Measurements from ENCODE around the gene PLCH1. TPM values are rescaled to one million over a fixed set of nuclear protein-coding genes. Genes with fewer than 3 reads are reported as not detected.
A peak's percentile ranks its signal among the peaks of the same experiment; 100 is the strongest.

The PLCH1 gene
- total RNA-seq, 2 experiments from 2014 or later, result 0.21 to 0.27 TPM

DNA sequence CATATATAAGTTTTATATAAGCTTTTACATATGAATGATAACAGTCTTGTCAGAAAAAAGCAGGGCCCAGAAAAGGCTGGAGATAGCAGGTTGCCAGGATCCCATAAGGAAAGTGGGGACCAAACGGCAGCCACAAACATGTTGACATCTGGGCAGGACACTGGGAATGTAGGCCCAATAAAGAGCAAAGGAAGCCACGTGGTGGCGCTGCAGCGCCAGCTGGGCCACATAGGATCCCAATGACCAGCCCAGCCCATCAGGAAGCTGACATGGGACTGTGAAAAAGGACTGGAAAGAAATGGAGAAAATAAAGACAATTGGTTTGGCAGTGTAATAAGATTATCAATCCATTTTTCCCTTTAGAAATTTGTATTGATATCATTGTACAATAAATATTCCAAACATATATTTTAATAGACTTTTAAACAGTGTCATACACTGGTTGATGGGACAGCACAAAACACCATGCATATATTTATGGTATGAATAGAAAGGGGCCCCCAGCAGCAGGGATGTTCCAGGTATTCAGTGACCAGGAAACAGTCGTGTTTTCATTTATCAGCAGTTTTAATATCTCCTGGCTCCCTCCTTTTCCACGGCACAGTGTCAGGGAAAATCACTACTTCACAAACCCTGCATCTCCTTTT is 362.4 kb downstream of the PLCH1 start:
- H3K4me1 Mint-ChIP-seq (ENCODE audit: low read depth), result no peaks in the 10 kb centered on the region
- H3K9me3 Mint-ChIP-seq, result no peaks in the 10 kb centered on the region
- H3K36me3 Mint-ChIP-seq (ENCODE audit: low read depth), result no peaks in the 10 kb centered on the region
- CTCF ChIA-PET, result interaction anchor here (0.8 to 1.7 kb wide), 2 partner anchors 315 to 319 kb away, joined by 5 to 8 read pairs; no protein-coding TSS in a partner anchor
- H3K4me3 Mint-ChIP-seq, result no peak overlapping the region
- H3K27ac Mint-ChIP-seq, result no peak overlapping the region
- DNase-seq, result peak; percentile 19
- intact Hi-C loops (cut with micrococcal nuclease), result loop anchor here (1.0 kb wide), 1 partner anchor 320 kb away; no protein-coding TSS in a partner anchor
- H3K27me3 Mint-ChIP-seq (ENCODE audit: low read depth), result peaks cover 7% of the 10 kb centered on the region

DNA sequence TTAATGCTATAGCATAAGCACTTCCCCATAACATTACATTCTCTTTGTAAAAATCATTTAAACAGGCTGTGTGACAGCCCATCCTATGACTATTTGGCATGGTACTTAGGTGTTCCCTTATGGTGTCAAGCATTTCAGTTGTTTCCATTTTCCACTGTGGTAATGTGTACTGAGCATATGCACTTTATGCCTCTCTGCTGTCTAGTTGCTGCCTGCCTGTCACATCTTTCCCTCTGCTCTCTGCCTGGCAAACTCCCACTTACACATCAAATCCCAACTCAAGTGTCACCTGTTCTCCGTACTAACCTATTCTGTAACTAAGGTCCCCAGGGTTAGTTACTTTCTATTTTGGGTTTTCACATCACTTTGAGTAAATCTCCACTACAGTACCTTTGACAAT is 367.0 kb downstream of the PLCH1 start:
- H3K27me3 Mint-ChIP-seq (ENCODE audit: low read depth), result peaks cover 2% of the 10 kb centered on the region
- CTCF ChIA-PET, result no interaction called here
- H3K27ac Mint-ChIP-seq, result no peak overlapping the region
- no peak overlapping the region for H3K4me3 Mint-ChIP-seq
- H3K36me3 Mint-ChIP-seq (ENCODE audit: low read depth), result no peaks in the 10 kb centered on the region
- no peak for DNase-seq
- no peaks in the 10 kb centered on the region for H3K9me3 Mint-ChIP-seq
- intact Hi-C loops (cut with micrococcal nuclease), result no loop called here
- H3K4me1 Mint-ChIP-seq (ENCODE audit: low read depth), result no peaks in the 10 kb centered on the region

DNA sequence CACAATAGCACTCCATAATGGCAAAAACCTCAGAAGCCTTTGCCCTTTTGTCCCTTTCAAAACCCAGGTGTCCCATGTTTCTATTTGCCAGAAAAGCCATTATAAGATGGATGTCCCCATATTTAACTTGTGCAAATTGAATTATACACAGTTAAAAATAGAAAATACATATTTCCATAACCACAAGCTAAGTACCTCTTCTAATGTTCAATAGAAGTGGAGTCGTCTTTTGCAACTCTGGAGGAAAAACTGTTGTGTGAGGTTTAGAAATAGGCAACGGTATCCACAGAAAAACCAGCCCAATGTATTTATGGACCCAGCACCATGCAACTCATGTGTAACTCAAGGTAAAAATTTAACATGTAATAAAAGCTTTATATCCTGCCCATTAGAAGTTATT is 367.8 kb downstream of the PLCH1 start:
- H3K9me3 Mint-ChIP-seq, result no peaks in the 10 kb centered on the region
- H3K27me3 Mint-ChIP-seq (ENCODE audit: low read depth), result peaks cover 2% of the 10 kb centered on the region
- no peaks in the 10 kb centered on the region for H3K36me3 Mint-ChIP-seq (ENCODE audit: low read depth)
- no peaks in the 10 kb centered on the region for H3K4me1 Mint-ChIP-seq (ENCODE audit: low read depth)
- intact Hi-C loops (cut with micrococcal nuclease), result no loop called here
- CTCF ChIA-PET, result no interaction called here
- DNase-seq, result no peak
- no peak overlapping the region for H3K27ac Mint-ChIP-seq
- H3K4me3 Mint-ChIP-seq, result no peak overlapping the region

DNA sequence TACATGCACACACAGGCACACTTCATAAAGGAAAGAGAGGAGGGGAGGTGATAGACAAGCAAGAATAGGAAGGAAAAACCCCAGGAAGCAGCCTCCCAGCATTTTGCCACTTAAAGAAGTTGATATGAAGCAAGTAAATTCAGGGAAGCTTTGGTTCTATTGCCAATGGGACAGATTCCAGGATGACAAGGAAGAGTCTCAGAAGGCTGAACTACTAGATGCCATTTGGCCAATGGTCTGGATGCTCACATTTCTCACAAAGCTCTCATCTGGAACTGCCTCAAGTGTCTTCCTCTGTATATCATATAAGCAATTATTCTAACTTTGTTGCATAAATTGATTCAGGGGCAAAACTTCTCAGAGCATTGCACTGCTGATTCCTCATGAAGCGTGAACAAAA is 372.6 kb downstream of the PLCH1 start:
- DNase-seq, result no peak
- H3K36me3 Mint-ChIP-seq (ENCODE audit: low read depth), result no peaks in the 10 kb centered on the region
- intact Hi-C loops (cut with micrococcal nuclease), result no loop called here
- H3K4me1 Mint-ChIP-seq (ENCODE audit: low read depth), result no peaks in the 10 kb centered on the region
- CTCF ChIA-PET, result no interaction called here
- no peaks in the 10 kb centered on the region for H3K27me3 Mint-ChIP-seq (ENCODE audit: low read depth)
- H3K4me3 Mint-ChIP-seq, result no peak overlapping the region
- no peaks in the 10 kb centered on the region for H3K9me3 Mint-ChIP-seq
- no peak overlapping the region for H3K27ac Mint-ChIP-seq

DNA sequence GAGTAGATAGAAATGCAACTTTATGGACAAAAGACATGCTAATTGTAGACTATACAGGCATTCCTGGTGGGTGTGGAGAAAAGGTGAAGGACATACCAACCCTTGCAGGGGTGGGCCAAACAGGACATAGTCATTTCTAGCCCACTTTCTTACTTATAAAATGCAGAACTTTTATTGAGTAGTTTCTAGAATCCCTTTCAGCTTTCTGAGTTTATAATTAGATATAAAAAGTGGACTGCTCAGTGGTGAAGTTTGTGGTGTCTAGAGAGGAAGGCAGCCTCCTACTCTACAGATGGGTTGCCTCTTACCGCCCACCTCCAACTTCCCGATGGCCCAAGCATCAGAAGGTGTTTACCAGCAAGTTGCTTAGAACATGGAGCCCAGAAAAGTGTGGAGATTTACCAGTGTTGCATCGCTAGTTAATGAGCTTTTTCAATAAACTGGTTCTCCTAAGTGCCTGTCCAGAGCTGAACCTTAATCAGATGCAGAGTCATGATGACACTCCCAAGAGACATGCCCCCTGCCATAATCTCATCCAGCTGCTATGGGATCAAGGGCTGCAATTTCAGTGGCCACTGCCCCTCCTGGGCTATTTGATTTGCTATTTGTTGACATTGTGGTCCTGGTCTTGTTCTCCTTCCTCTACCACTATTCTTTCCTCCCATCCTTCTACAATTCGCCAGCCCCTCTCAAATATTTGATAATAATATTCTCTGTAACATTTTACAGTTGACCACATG is 373.9 kb downstream of the PLCH1 start:
- no peak overlapping the region for H3K4me3 Mint-ChIP-seq
- intact Hi-C loops (cut with micrococcal nuclease), result no loop called here
- no peak for DNase-seq
- no peaks in the 10 kb centered on the region for H3K36me3 Mint-ChIP-seq (ENCODE audit: low read depth)
- H3K9me3 Mint-ChIP-seq, result no peaks in the 10 kb centered on the region
- H3K4me1 Mint-ChIP-seq (ENCODE audit: low read depth), result no peaks in the 10 kb centered on the region
- CTCF ChIA-PET, result no interaction called here
- H3K27me3 Mint-ChIP-seq (ENCODE audit: low read depth), result no peaks in the 10 kb centered on the region
- no peak overlapping the region for H3K27ac Mint-ChIP-seq

DNA sequence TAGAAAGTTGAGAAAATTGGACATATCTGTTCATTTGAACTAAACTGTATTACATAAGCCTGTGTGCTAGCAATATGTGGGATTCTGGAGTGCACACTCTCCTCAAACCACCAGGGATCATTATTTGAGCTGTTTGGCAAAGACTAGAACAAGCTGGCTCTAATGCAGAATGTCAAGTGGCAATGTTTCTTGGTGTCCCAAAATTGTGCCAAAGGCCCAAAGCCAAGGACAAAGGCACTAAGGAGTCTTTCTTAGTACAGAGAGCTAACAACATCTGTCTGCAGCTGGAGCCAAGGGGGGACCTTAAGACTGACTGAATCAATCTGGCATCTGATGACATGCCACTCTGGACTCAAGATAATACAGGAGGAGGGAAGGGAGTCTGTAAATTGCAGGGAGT is 374.7 kb downstream of the PLCH1 start:
- H3K27ac Mint-ChIP-seq, result no peak overlapping the region
- CTCF ChIA-PET, result no interaction called here
- H3K36me3 Mint-ChIP-seq (ENCODE audit: low read depth), result no peaks in the 10 kb centered on the region
- no peak overlapping the region for H3K4me3 Mint-ChIP-seq
- H3K9me3 Mint-ChIP-seq, result peaks cover 3% of the 10 kb centered on the region
- no peak for DNase-seq
- intact Hi-C loops (cut with micrococcal nuclease), result no loop called here
- H3K27me3 Mint-ChIP-seq (ENCODE audit: low read depth), result no peaks in the 10 kb centered on the region
- H3K4me1 Mint-ChIP-seq (ENCODE audit: low read depth), result no peaks in the 10 kb centered on the region

DNA sequence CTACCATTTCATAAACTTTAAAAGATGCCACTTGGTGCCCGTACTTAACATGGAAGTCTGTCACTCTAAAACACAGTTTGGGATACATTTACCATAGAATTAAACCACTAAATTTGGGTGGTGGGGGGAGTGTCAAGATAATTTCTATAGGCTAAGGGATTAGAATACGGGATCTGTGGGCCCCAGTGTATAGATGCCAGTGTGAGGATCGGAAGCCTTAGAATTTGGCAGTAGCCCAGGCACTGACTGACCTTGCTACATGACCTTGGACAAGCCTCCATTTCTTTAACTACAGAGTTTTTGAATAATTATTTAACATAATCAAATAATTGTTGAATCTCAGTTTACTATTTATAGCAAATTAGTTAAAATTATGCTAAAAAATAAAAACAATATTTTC is 375.1 kb downstream of the PLCH1 start:
- Mint-ChIP-seq H3K4me3 (no peak overlapping the region), H3K9me3 (peaks cover 7% of the 10 kb centered on the region), H3K4me1 (ENCODE audit: low read depth) (no peaks in the 10 kb centered on the region), H3K36me3 (ENCODE audit: low read depth) (no peaks in the 10 kb centered on the region), H3K27me3 (ENCODE audit: low read depth) (no peaks in the 10 kb centered on the region), H3K27ac (no peak overlapping the region)
- intact Hi-C loops (cut with micrococcal nuclease), result no loop called here
- no peak for DNase-seq
- CTCF ChIA-PET, result no interaction called here

DNA sequence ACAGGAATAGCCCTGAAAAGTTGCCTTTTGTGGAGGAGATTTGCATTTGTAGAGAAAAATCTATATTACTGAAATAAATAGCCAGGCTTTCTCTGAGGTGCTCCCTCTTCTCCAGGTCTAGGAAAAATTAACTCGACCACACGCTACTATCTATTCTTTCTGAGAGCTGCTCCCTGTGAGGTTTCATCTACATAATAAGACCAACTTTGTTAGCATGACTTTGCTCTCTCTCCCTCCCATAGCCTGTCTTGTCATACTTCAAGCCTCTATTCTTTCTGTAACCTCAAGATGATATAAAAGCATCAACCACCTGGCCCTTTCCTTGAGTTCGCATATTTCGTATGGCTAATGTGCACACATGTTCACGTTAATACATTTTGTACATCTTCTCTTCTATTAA is 375.6 kb downstream of the PLCH1 start:
- intact Hi-C loops (cut with micrococcal nuclease), result no loop called here

DNA sequence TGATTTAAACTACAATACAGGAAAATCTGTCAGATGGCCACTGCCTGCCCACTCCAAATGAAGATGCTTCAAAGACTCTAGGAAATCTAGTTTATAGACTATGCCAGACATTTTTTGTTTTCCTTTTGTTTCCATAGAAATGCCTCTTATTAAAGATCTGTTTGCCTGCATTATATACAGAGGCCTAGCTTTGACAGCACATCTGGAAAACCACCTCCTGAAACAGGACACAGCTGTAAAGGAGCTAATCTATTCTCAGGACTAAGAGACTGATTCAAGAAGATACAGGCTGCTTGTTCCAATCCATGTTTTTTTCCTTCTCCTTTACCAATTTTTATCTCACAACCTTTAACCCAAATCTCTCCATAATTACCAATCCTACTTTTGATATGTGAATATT is 376.1 kb downstream of the PLCH1 start:
- DNase-seq, result no peak
- Mint-ChIP-seq H3K9me3 (peaks cover 12% of the 10 kb centered on the region), H3K4me3 (no peak overlapping the region), H3K27me3 (ENCODE audit: low read depth) (no peaks in the 10 kb centered on the region), H3K36me3 (ENCODE audit: low read depth) (peaks cover 2% of the 10 kb centered on the region), H3K27ac (no peak overlapping the region), H3K4me1 (ENCODE audit: low read depth) (no peaks in the 10 kb centered on the region)
- intact Hi-C loops (cut with micrococcal nuclease), result no loop called here
- CTCF ChIA-PET, result no interaction called here

More for the DNA sequence above, 375.6 kb downstream of the PLCH1 start:
- H3K27ac Mint-ChIP-seq, result no peak overlapping the region
- no peak for DNase-seq
- CTCF ChIA-PET, result no interaction called here
- no peak overlapping the region for H3K4me3 Mint-ChIP-seq
- peaks cover under 1% of the 10 kb centered on the region for H3K36me3 Mint-ChIP-seq (ENCODE audit: low read depth)
- H3K4me1 Mint-ChIP-seq (ENCODE audit: low read depth), result no peaks in the 10 kb centered on the region
- no peaks in the 10 kb centered on the region for H3K27me3 Mint-ChIP-seq (ENCODE audit: low read depth)
- peaks cover 10% of the 10 kb centered on the region for H3K9me3 Mint-ChIP-seq

DNA sequence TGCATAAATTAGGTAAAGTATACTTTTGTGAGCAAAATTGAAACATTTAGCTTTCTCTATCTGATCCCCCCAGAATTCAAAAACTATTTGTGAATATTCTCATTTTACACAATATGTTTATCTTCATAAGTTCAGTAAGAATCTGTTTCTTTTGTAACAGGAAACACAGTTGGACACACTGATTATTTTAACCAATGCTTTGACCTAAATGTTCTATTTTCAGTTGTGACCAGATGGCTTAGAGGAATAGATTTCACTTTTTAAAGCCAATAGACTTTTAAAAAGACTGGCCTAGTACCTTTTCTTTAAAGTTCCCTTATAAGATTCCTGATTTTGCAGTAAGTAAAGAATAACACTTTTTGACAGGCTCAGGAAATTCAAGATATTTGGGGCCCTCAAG is 377.4 kb downstream of the PLCH1 start:
- intact Hi-C loops (cut with micrococcal nuclease), result no loop called here

DNA sequence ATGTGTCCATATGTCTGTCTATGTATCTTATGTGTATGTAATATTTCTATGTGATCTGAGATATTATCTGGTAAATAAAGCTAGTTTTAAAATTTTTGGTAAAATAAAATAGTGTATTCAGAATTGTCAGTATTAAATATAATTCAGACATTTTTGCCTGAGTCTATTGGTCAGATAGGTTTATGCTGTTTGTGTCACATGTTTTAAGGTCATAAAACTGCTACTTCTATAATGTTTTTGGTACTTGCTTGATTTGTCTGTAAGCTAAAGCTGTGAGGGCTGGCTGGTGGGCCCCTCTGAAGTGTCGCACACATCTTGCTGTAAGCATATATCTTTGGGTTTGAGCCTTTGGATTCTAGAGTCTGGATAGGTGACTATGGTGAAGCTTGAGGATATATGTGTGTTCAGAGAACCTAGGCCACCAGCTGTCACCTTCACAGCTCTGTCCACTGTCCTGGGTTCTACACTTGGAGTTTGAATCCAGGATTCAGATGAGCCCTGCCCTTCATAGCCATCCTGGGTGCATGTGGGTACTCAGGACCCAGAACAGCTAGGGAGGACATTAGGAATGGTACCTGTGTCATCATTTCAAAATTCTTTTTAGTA is 379.6 kb downstream of the PLCH1 start:
- H3K9me3 Mint-ChIP-seq, result peaks cover 14% of the 10 kb centered on the region
- no peak for DNase-seq
- peaks cover 2% of the 10 kb centered on the region for H3K36me3 Mint-ChIP-seq (ENCODE audit: low read depth)
- no peak overlapping the region for H3K27ac Mint-ChIP-seq
- intact Hi-C loops (cut with micrococcal nuclease), result no loop called here
- CTCF ChIA-PET, result no interaction called here
- H3K27me3 Mint-ChIP-seq (ENCODE audit: low read depth), result peaks cover 1% of the 10 kb centered on the region
- no peaks in the 10 kb centered on the region for H3K4me1 Mint-ChIP-seq (ENCODE audit: low read depth)
- H3K4me3 Mint-ChIP-seq, result no peak overlapping the region

More for the DNA sequence above, 377.4 kb downstream of the PLCH1 start:
- Mint-ChIP-seq H3K36me3 (ENCODE audit: low read depth) (peaks cover 2% of the 10 kb centered on the region), H3K27me3 (ENCODE audit: low read depth) (no peaks in the 10 kb centered on the region), H3K9me3 (peaks cover 14% of the 10 kb centered on the region), H3K4me3 (no peak overlapping the region), H3K27ac (no peak overlapping the region), H3K4me1 (ENCODE audit: low read depth) (no peaks in the 10 kb centered on the region)
- no peak for DNase-seq
- CTCF ChIA-PET, result no interaction called here

DNA sequence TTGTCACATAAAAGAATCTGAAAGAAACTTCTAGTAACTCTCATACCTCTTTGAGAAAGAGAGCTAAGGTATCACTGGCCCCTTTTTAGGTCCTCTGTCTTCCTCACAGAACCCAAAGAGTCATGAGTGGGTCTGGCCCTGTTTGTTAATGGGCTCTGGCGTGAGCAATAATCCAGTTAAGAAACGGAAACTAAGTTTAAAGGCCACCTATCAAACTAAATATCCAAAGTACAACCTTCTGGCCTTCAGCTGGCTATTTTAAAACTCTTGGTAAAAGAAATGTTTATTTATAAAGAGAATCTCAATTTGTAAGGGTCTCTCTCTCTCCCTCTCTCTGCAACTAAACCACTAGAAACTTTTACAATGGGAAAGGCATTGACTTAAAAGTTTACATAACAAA is 380.4 kb downstream of the PLCH1 start:
- H3K27me3 Mint-ChIP-seq (ENCODE audit: low read depth), result peaks cover 1% of the 10 kb centered on the region
- CTCF ChIA-PET, result no interaction called here
- peaks cover 2% of the 10 kb centered on the region for H3K36me3 Mint-ChIP-seq (ENCODE audit: low read depth)
- DNase-seq, result no peak
- intact Hi-C loops (cut with micrococcal nuclease), result no loop called here
- H3K9me3 Mint-ChIP-seq, result peaks cover 14% of the 10 kb centered on the region
- no peaks in the 10 kb centered on the region for H3K4me1 Mint-ChIP-seq (ENCODE audit: low read depth)
- no peak overlapping the region for H3K4me3 Mint-ChIP-seq
- no peak overlapping the region for H3K27ac Mint-ChIP-seq

DNA sequence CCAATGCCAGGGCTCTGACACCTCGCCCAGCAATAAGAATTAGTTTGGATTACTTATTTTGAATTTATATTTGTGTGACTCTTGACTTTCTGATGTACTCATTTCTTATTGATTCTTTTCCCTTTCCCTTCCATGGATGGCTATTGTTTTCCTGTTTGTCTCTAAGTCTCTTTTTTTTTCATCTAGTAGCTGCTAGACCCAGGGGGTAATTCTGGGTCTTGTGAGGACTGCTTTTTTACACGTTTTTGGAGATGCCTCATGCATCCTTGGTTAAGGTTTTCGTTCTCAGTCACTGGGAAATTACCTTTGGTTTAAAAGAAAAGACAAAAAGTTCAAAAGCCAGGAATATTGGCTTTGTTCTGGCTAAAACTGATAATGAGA is 381.2 kb downstream of the PLCH1 start:
- intact Hi-C loops (cut with micrococcal nuclease), result no loop called here
- peaks cover 2% of the 10 kb centered on the region for H3K36me3 Mint-ChIP-seq (ENCODE audit: low read depth)
- CTCF ChIA-PET, result no interaction called here
- peaks cover 1% of the 10 kb centered on the region for H3K27me3 Mint-ChIP-seq (ENCODE audit: low read depth)
- H3K4me3 Mint-ChIP-seq, result no peak overlapping the region
- peaks cover 14% of the 10 kb centered on the region for H3K9me3 Mint-ChIP-seq
- no peak overlapping the region for H3K27ac Mint-ChIP-seq
- no peaks in the 10 kb centered on the region for H3K4me1 Mint-ChIP-seq (ENCODE audit: low read depth)
- no peak for DNase-seq
